ENCODE data around the gene SCAPER. TPM values are rescaled to one million over a fixed set of nuclear protein-coding genes. Genes with fewer than 3 reads are reported as not detected.

SCAPER gene
- total RNA-seq, 3 donors from 2014 or later = 19.5 to 49.8 (median 28.5) TPM

GRCh38 chr15:76533060-76533820 lies 371.9 kb downstream of the SCAPER start:
- DNase-seq (ENCODE audit: low spot score in 2 of 2) = no peak

GRCh38 chr15:76529911-76530310 lies 375.2 kb downstream of the SCAPER start:
- no peaks in the 10 kb centered on the region for H3K36me3 ChIP-seq
- no peaks in the 10 kb centered on the region for H3K4me1 ChIP-seq
- H3K27me3 ChIP-seq = no peaks in the 10 kb centered on the region
- no peak for TF ChIP-seq POLR2AphosphoS5 (IDR thresholded peaks at IDR 0.05)
- TF ChIP-seq CTCF (IDR thresholded peaks at IDR 0.05) = no peak
- TF ChIP-seq POLR2A (IDR thresholded peaks at IDR 0.05) = no peak
- DNase-seq (ENCODE audit: low spot score in 2 of 2) = no peak
- H3K4me3 ChIP-seq = no peak overlapping the region
- H3K27ac ChIP-seq = no peak overlapping the region
- no peaks in the 10 kb centered on the region for H3K9me3 ChIP-seq
- intact Hi-C loops (cut with DNase I; ENCODE audit: low total_unique reads) = no loop called here

More at GRCh38 chr15:76533060-76533820, 371.9 kb downstream of the SCAPER start:
- no peak for TF ChIP-seq POLR2A (IDR thresholded peaks at IDR 0.05)
- no peak for TF ChIP-seq POLR2AphosphoS5 (IDR thresholded peaks at IDR 0.05)
- TF ChIP-seq CTCF (IDR thresholded peaks at IDR 0.05) = no peak
- no peak overlapping the region for H3K27ac ChIP-seq
- intact Hi-C loops (cut with DNase I; ENCODE audit: low total_unique reads) = no loop called here
- no peaks in the 10 kb centered on the region for H3K9me3 ChIP-seq
- H3K4me3 ChIP-seq = no peak overlapping the region
- H3K4me1 ChIP-seq = no peaks in the 10 kb centered on the region
- H3K27me3 ChIP-seq = no peaks in the 10 kb centered on the region
- no peaks in the 10 kb centered on the region for H3K36me3 ChIP-seq

GRCh38 chr15:76526111-76526510 lies 379.0 kb downstream of the SCAPER start:
- Histone ChIP-seq H3K4me3 (no peak overlapping the region), H3K36me3 (no peaks in the 10 kb centered on the region), H3K27ac (no peak overlapping the region), H3K4me1 (no peaks in the 10 kb centered on the region), H3K27me3 (no peaks in the 10 kb centered on the region), H3K9me3 (no peaks in the 10 kb centered on the region)
- DNase-seq (ENCODE audit: low spot score in 2 of 2) = no peak
- TF ChIP-seq POLR2A (IDR thresholded peaks at IDR 0.05) (no peak), POLR2AphosphoS5 (IDR thresholded peaks at IDR 0.05) (no peak)
- intact Hi-C loops (cut with DNase I; ENCODE audit: low total_unique reads) = no loop called here

GRCh38 chr15:76517910-76518309 lies 387.2 kb downstream of the SCAPER start:
- intact Hi-C loops (cut with DNase I; ENCODE audit: low total_unique reads) = no loop called here
- Histone ChIP-seq H3K4me1 (no peaks in the 10 kb centered on the region), H3K27me3 (no peaks in the 10 kb centered on the region), H3K36me3 (no peaks in the 10 kb centered on the region), H3K27ac (no peak overlapping the region), H3K4me3 (no peak overlapping the region), H3K9me3 (no peaks in the 10 kb centered on the region)
- TF ChIP-seq CTCF (IDR thresholded peaks at IDR 0.05) (no peak), POLR2A (IDR thresholded peaks at IDR 0.05) (no peak), POLR2AphosphoS5 (IDR thresholded peaks at IDR 0.05) (no peak)
- no peak for DNase-seq (ENCODE audit: low spot score in 2 of 2)

DNA sequence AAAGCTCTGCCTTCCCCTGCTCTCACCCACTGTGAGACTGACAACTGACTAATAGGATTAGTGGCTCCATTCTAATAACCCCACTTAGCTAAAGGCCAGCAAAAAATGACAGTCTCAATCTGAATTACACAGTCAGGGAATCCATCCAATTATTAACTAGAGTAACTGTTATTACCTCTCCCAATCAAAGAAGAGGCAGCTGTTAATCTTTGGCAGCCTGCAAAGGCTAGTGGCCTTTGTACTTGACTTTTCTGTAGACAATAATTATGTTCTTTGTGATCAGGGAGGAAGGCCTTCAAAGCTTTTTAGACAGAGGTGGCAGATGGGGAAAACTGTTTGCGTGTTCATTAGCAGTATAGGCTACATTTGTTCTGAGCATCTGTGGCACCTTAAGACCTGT lies 390.9 kb downstream of the SCAPER start:
- no peak overlapping the region for H3K27ac ChIP-seq
- DNase-seq (ENCODE audit: low spot score in 2 of 2) = no peak
- intact Hi-C loops (cut with DNase I; ENCODE audit: low total_unique reads) = no loop called here

More for the DNA sequence above, 390.9 kb downstream of the SCAPER start:
- H3K36me3 ChIP-seq = no peaks in the 10 kb centered on the region
- TF ChIP-seq POLR2A (IDR thresholded peaks at IDR 0.05) (no peak), CTCF (IDR thresholded peaks at IDR 0.05) (no peak), POLR2AphosphoS5 (IDR thresholded peaks at IDR 0.05) (no peak)
- no peak overlapping the region for H3K4me3 ChIP-seq
- H3K27me3 ChIP-seq = no peaks in the 10 kb centered on the region
- H3K9me3 ChIP-seq = no peaks in the 10 kb centered on the region
- no peaks in the 10 kb centered on the region for H3K4me1 ChIP-seq

All from breast epithelium (tissue), 4 donors.